AG09309 (cell line): ENCODE data around the gene TMEM225B.
"Not testable (repeated sequence)": the region's sequence is repeated elsewhere in the genome, so short reads cannot be mapped to it uniquely, and the experiment has no call there.

Experiments
- DNase-seq: peaks from one replicate; pipeline ENCODE4 v3.0.0-alpha.2; 2010; ENCODE audit warnings: low read depth
- H3K4me3 ChIP-seq: 2 replicates; pipeline ENCODE4 v1.5.1; 2011; ENCODE audit warnings: mild to moderate bottlenecking, low read depth, low read length, moderate library complexity; ENCODE audit not compliant: control insufficient read depth
- CTCF ChIP-seq: IDR thresholded peaks from 2 replicates; pipeline ENCODE4 v1.5.1; 2011; ENCODE audit warnings: mild to moderate bottlenecking, low read depth, low read length, inconsistent platforms; ENCODE audit not compliant: insufficient read depth, control insufficient read depth; ENCODE audit errors: missing control alignments

The TMEM225B gene

GRCh38 chr7:99642027-99642426 is 44.0 kb downstream of the TMEM225B start:
- no peak overlapping the region for H3K4me3 ChIP-seq
- TF ChIP-seq CTCF = no peak
- no peak for DNase-seq

- DNase-seq = no peak
- no peak for TF ChIP-seq CTCF
- no peak overlapping the region for H3K4me3 ChIP-seq
Observed at GRCh38 chr7:99643464-99643863, 45.4 kb downstream of the TMEM225B start.

GRCh38 chr7:99644431-99644830 is 46.4 kb downstream of the TMEM225B start:
- TF ChIP-seq CTCF = no peak
- DNase-seq = peak; percentile 17

GRCh38 chr7:99645590-99645989 is 47.5 kb downstream of the TMEM225B start:
- TF ChIP-seq CTCF = no peak
- DNase-seq = no peak
- no peak overlapping the region for H3K4me3 ChIP-seq

More at GRCh38 chr7:99644431-99644830, 46.4 kb downstream of the TMEM225B start:
- H3K4me3 ChIP-seq = no peak overlapping the region

- no peak for TF ChIP-seq CTCF
Observed at GRCh38 chr7:99648843-99649242, 50.8 kb downstream of the TMEM225B start.

GRCh38 chr7:99651290-99651689 is 53.2 kb downstream of the TMEM225B start:
- TF ChIP-seq CTCF = no peak
- H3K4me3 ChIP-seq = no peak overlapping the region
- no peak for DNase-seq

More at GRCh38 chr7:99648843-99649242, 50.8 kb downstream of the TMEM225B start:
- no peak overlapping the region for H3K4me3 ChIP-seq
- no peak for DNase-seq

- no peak overlapping the region for H3K4me3 ChIP-seq
- TF ChIP-seq CTCF = no peak
- no peak for DNase-seq
Observed at GRCh38 chr7:99652671-99653070, 54.6 kb downstream of the TMEM225B start.

- not testable (repeated sequence) for DNase-seq, H3K4me3 ChIP-seq
Observed at GRCh38 chr7:99653269-99653668, 55.2 kb downstream of the TMEM225B start.
